HG02759 (cell line): ENCODE results near the gene MSL3B.
A peak's percentile ranks its signal among the peaks of the same experiment; 100 is the strongest.
"Not testable (repeated sequence)": the region's sequence is repeated elsewhere in the genome, so short reads cannot be mapped to it uniquely, and the experiment has no call there.

Source experiments
- ATAC-seq: cut with Tn5 transposase; IDR thresholded peaks from one replicate; pipeline ENCODE4 v1.9.1; 2021; ENCODE audit warnings: mild to moderate bottlenecking, moderate library complexity; ENCODE audit not compliant: unreplicated experiment

MSL3B gene

GRCh38 chr2:233867993-233868532 is at the start of gene MSL3B:
Gene MSL3B (minus strand): TSS chr2:233868386.
- no peak for ATAC-seq

- ATAC-seq, result no peak
Measured at GRCh38 chr2:233917116-233917515, 48.9 kb upstream of the MSL3B start, which contains the start of gene TRPM8. Gene TRPM8 (plus strand): TSS chr2:233917373. CDS start chr2:233926538, 9,165 bp downstream.

DNA sequence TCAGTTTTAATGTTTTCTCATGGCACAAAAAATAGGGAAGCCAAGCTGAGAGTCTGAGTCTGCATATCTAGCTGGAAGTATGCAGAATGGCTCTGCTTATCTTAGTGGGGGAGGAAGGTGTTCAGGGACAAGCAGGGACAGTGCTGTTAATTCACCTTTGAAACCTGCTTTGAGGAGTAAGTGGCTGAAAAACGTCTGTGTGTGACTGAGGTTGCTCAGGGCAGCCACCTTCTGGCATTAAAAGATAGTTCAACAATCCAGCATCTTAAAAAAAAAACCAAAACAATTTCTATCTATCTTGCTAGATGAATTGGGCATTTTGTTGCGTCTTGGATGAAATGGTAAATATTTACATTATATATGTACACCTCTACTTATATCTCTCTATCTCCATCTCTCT is 46.9 kb upstream of the MSL3B start:
- no peak for ATAC-seq

- ATAC-seq, result no peak
Measured at GRCh38 chr2:233912691-233913423, 44.7 kb upstream of the MSL3B start.

DNA sequence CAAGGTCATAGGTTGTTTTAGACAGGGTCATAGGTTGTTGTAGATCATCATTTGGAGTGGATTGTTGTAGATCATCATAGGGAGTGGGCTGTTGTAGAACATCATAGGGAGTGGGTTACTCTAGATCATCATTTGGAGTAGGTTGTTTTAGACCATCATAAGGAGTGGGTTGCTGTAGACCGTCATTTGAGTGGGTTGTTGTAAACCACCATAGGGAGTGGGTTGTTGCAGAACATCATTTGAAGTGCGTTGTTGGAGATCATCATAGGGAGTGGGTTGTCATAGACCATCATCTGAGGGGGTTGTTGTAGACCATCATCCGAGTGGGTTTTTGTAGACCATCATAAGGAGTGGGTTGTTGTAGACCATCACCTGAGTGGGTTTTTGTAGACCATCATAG is 39.4 kb upstream of the MSL3B start:
- no peak for ATAC-seq

DNA sequence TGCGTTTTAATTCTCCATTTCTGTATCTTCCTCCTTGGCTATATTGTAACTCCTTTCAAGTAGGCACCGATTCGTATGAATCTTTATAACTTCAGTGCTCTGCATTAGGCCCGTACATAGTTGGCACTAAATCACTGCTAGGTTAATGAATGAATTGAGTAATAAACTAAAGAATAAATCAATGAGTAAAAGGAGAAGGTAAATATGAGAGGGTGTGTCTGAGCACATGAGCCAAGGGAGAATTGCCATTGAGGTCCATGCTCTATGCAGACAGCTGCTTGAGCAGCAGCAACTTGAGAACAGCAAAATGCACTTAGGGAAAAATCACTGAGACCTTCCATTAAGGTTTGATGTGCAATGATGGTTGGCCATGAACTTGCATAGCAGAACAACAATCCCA is 37.8 kb upstream of the MSL3B start:
- ATAC-seq, result no peak

DNA sequence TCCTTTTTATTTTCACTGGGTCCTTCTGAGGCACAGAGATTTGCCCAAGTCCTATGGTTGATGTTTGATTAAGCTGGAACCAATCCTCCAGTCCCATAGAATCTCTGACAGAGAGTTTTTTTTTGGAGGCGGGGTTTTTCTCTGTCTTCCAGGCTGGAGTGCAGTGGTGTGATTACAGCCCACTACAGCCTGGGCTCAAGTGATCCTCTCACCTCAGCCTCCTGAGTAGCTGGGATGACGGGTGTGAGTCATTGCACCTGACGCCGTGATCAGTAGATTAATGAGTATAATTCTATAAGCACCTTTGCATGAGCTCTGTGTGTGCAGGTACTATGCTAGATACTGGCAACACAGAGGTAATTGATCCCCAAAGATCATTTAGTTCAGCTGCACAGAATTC is 33.7 kb upstream of the MSL3B start:
- no peak for ATAC-seq

DNA sequence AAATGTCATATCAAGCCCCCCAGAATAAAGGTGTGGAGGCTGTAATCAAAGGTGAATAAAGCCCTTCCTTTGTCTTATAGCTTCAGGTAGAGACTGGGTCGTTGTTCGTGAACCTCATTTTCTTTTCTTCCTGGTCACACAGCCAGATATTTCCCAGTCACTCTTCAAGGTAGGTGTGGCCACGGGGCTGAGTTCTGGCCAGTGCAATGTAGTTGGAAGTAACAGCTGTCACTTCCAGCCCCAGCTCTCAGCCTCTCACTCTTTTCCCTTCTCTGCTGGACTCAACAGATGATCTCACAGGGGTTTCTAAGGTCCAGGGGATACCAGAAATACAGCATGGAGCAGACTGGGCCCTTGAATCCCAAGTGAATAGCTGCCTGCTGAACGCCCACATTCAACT is 33.2 kb upstream of the MSL3B start:
- ATAC-seq, result no peak

- not testable (repeated sequence) for ATAC-seq
Measured at GRCh38 chr2:233896253-233896652, 28.1 kb upstream of the MSL3B start.

GRCh38 chr2:233892793-233893192 is 24.6 kb upstream of the MSL3B start:
- no peak for ATAC-seq

DNA sequence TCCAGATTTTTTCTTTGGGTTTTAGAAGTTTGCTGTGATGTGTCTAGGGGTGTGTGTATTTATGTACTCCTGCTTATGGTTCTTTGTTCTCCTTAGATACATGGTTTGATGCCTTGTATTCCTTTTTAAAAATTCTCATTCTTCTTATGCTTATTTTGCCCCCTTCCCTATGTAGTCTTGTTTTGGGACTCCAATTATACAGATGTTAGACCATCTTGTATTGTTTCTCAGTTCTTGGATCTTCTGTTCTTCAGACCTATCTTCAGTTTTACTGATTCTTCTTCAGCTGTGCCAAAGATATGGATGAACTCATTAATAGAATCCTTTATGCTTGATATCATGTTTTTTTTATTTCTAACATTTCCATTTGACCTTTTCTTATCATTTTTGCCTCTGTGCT is 14.2 kb upstream of the MSL3B start:
- no peak for ATAC-seq

DNA sequence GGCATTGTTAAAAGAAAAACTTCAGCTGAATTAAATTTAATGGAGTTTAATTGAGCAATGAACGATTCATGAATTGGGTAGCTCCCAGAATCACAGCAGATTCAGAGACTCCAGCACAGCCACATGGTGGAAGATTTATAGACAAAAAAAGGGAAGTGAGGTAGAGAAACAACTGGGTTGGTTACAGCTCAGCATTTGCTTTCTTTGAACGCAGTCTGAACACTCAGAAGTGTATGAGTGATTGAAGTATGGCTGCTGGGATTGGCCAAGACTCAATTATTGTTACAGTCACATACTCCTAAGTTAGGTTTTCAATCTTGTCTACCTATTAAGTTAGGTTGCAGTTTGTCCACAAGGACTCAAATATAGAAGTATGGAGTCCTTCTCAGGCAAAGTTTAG is 3.9 kb upstream of the MSL3B start:
- ATAC-seq, result not testable (repeated sequence)

DNA sequence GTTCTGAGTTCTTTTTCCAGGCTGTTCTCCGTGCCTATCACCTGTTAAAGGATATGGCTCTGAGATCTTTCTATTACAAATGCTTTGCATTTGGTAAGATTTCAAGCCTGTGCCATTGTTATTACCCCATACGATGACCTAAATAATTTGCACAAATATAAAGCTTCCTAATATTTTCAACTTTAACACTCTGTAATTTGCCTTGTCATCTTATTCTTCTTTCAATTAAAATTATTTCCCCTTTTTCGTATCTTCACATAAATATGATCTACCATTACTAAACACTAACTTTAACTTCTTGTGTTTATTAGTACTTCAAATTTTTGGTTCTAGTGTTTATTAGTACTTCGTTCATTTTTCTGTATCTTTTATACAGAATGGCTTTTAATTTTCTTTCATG is 3.2 kb upstream of the MSL3B start:
- no peak for ATAC-seq

DNA sequence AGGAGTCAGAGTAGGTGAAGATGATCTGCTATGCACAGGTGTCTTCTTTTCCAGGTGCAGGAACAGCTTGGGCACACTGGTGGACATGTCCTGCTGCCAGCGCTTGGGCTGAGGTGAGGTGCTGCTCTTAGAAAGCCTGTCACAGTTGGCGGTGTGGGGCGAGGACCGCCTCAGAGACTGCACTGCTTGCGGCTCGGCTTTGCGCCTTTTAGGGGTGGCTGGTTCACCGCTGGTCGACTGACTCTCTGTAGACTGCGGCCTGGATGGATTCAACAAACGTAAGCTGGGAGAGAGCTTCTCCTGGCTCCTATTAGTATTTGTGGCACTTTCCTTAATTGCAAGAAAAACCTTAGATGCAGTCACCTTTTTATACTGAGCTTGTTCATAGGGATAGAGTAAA is 1.7 kb downstream of the MSL3B start:
- no peak for ATAC-seq

DNA sequence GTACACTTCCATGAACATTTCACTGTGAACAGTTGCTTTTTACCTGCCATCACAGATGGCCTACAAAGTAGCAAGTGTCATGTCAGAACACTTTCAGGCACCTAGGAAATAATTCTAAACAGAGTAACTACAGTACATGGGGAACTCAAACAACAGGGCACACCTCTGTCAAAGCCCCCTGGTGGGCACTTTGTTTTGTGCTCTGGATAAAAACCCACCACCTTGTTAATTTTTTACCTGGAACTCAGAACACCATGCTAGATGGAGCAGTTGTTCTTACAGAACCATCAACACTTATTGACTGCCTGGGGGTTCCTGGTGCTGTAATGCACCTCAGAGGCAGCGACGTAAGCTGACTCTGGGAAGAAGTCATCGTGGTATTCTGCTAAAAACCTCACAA is 2.3 kb downstream of the MSL3B start:
- no peak for ATAC-seq

DNA sequence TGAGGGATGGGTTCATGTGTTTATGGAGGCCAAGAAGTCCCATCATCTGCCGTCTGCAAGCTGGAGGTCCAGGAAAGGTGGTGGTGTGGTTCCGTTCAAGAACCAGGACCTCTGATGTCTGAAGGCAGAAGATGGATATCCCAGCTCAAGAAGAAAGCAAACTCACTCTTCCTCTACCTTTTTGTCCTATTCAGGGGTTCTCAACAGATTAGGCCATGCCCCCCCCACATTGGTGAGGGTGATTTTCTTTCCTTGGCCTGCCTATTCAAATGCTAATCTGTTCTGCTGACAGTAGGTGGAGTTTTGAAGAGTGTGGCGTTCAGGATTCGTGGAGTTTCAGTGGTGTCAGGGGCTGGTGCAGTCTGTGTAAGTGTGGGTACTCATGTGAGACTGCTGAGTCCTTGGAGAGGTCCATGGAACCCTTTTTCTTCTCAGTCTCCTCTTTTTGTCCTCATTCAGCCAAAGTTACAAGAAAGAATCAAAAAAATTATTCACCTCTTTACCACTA is 5.9 kb downstream of the MSL3B start:
- ATAC-seq, result no peak

DNA sequence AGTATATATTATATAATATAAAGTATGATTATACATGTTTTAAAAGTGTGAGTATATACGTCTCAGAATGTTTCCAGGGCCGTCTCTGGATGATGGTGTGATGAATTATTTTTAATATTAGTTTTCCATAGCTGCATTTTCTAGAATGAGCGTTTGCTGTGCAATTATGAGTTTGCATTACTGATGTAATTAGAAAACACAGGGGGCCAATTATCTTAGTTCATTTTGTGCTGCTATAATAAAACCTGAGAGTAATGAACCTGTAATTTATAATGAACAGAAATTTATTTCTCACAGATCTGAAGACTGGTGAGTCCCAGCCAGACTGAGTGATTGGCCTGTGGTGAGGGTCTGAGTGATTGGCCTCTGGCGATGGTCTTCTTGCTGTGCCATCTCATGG is 9.9 kb downstream of the MSL3B start:
- ATAC-seq, result no peak

GRCh38 chr2:233857511-233858141 is 10.6 kb downstream of the MSL3B start:
- no peak for ATAC-seq

GRCh38 chr2:233856184-233856583 is 12.0 kb downstream of the MSL3B start:
- ATAC-seq, result no peak

GRCh38 chr2:233855345-233855744 is 12.8 kb downstream of the MSL3B start:
- no peak for ATAC-seq

DNA sequence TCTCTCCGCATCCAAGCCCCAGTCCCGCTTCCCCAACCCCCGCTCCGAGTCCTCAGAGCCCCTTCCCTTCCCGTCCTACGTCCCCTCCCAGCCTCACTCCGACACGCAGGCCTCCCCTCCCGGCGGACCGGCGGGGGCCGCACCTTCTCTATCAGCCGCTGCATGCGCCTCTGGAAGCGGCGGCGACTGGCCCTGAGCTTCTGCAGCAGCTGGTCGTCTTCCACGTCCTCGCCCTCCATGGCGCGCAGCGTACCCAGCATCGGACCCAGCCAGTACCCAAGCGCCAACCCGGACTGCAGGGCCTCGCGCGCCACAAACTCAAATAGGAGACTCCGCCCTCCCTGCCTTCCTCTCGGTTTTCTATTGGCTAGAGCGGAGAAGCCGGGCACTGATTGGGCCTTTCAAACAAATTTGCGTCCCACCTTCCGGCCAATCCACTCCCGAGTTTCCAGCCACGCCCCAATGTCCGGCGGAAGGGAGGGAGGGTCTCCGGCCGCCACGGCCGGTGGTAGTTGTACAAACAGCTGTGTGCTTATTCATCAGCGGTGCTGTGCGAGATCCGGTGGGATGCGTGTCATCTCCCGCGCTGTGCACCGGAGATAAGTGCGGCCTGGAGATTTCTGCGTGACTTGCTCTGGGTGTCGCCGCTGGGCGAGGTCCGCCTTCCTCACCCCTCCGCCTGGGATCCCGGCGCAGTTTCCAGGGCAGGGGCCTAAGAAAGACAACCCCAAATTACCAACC is 13.8 kb downstream of the MSL3B start, which contains the start of gene HJURP:
Gene HJURP, minus strand, starts transcription at position 295 of the 741 bp plus-strand sequence. Its CDS starts 35 bp downstream, at position 260.
- ATAC-seq, result peak; percentile 97
